Measurements from ENCODE around the gene HOXC4.
A peak's percentile ranks its signal among the peaks of the same experiment; 100 is the strongest.

Gene HOXC4

DNA sequence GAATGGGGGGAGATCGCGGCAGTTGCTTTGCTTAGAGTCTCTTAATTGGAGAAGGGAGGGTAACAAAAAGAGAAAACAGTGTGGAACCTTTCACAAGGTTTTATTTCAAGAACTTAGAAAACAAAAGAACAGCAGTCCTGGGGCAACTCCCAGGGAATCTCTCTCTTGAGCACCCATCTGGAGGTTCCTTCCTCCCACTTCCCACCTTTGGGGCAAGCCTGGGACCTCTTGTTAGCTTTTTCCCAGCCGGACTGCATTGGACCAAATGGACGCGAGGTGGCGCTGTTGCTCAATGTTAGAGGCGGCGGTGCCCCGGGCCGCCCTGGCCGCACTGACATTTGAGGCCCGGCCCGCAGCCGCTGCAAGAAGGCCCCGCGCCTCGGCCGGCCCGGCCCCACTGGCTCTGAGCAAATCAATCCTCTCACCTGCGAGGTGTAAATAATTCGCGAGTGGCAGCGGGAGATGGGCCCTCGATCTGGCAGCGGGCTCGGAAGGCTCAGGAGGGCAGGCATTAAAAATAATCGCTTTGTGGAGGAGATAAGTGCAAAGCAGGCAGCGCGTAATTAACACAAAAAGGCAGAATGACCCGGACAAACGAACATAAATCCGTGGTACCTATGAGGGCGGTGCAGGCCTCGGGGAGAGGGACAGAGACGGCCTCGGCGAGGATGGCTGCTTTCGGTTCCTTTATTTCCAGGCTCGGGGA, 47.6 kb upstream of the HOXC4 start:
- Histone ChIP-seq H3K36me3 (ENCODE audit: control insufficient read depth, insufficient read depth, low read length) (no peaks in the 10 kb centered on the region), H3K4me3 (ENCODE audit: low read depth, low read length) (peak overlapping the region; percentile 46), H2AFZ (peak overlapping the region; percentile 68), H3K9ac (no peak overlapping the region), H3K27ac (no peak overlapping the region), H3K27me3 (ENCODE audit: control insufficient read depth, insufficient read depth, low read length) (peaks cover 22% of the 10 kb centered on the region), H3K9me3 (ENCODE audit: control insufficient read depth, low read length) (no peaks in the 10 kb centered on the region), H3K4me1 (peaks cover 3% of the 10 kb centered on the region), H3K79me2 (no peaks in the 10 kb centered on the region), H3K4me2 (ENCODE audit: low read length) (peak overlapping the region; percentile 74)
- TF ChIP-seq, protein P1, sequence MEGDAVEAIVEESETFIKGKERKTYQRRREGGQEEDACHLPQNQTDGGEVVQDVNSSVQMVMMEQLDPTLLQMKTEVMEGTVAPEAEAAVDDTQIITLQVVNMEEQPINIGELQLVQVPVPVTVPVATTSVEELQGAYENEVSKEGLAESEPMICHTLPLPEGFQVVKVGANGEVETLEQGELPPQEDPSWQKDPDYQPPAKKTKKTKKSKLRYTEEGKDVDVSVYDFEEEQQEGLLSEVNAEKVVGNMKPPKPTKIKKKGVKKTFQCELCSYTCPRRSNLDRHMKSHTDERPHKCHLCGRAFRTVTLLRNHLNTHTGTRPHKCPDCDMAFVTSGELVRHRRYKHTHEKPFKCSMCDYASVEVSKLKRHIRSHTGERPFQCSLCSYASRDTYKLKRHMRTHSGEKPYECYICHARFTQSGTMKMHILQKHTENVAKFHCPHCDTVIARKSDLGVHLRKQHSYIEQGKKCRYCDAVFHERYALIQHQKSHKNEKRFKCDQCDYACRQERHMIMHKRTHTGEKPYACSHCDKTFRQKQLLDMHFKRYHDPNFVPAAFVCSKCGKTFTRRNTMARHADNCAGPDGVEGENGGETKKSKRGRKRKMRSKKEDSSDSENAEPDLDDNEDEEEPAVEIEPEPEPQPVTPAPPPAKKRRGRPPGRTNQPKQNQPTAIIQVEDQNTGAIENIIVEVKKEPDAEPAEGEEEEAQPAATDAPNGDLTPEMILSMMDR (IDR thresholded peaks at IDR 0.05) = peak; percentile 97

DNA sequence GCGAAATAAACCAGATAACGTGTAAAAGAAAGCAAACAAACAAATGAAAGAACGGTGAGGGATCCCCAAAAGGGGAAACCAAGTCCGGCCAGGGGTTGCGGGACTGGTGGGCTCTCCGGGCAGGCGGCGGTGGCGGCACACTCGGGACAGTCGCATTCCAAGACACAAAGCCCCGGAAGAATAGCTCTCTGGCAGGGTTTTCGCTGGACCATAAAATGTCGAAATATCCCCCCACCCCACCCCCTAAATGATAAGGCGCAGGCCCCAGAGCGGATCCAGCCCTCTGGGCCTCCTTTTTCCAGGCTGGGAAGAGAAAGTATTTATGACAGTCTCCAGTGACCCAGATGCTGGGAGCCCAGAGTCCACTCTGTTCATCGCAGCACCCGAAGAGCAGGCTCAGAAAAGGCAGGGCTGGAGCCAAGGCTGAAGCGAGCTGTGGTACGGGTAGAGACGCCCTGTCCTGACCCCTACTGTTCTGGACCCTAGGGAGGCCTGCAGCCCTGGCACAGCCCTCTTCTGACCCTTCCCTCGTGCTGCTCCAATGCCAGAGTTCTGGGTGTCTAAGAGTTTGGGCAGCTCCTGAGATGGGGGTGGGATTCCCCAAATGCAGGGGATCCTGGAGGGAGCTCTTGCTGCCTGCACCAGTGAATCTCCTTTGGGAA, 46.9 kb upstream of the HOXC4 start:
- Histone ChIP-seq H3K4me3 (ENCODE audit: low read depth, low read length) (peak overlapping the region; percentile 46), H3K9me3 (ENCODE audit: control insufficient read depth, low read length) (no peaks in the 10 kb centered on the region), H3K36me3 (ENCODE audit: control insufficient read depth, insufficient read depth, low read length) (no peaks in the 10 kb centered on the region), H3K4me1 (peaks cover 3% of the 10 kb centered on the region), H3K27ac (no peak overlapping the region), H2AFZ (peak overlapping the region; percentile 68), H3K4me2 (ENCODE audit: low read length) (peak overlapping the region; percentile 74), H3K9ac (no peak overlapping the region), H3K79me2 (no peaks in the 10 kb centered on the region), H3K27me3 (ENCODE audit: control insufficient read depth, insufficient read depth, low read length) (peaks cover 22% of the 10 kb centered on the region)
- TF ChIP-seq, protein P1 (IDR thresholded peaks at IDR 0.05) = no peak

DNA sequence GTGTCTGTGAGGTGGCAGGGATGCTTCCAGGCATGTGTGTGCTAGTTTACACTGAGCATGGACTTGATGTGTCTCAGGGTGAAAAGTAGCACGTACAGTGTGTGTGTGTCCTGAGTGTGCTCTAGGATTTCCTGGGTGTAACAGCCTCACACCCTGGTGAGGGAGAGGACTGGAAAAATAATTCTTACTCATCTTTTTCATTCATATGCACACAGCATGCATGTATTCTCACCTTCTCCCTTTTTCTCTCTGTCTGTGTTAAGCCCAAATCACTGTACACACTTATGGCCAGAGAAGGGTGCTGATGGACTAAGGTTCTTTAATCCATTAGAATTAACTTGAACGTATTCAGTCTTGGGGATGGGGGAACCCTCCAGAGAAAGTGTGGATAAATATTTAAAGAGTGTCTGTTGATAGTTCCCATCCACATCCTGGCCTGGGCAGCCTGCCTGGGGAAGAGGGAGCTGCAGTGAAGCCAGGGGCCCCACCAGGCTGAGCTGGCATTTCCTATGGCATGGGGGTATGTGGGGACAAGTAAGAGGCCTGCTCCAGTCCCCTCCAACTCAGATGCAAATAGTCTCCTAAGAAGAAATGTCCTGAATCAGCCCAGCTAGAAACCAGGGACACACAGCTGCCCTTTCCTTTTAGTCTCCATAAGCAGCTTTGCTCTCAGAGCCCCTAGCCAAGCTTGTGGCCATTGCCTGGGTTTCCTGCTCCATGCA, 45.9 kb upstream of the HOXC4 start:
- TF ChIP-seq, protein P1 (IDR thresholded peaks at IDR 0.05) = no peak
- no peaks in the 10 kb centered on the region for H3K79me2 ChIP-seq

DNA sequence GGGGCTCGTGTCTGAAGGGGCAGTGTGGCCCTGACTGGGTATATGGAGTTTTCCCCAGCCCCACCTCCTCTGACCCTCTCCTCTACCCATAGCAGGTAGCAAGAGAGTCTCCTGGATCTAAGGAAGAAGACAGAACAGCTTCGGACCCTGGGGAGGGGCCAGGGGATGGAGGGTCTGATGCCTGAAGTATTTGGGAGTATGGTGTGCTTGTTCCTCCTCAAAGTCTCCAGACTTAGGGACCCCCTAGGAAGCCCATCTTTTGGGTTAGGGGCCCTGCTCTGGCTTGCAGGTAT, 45.4 kb upstream of the HOXC4 start:
- TF ChIP-seq, protein P1 (IDR thresholded peaks at IDR 0.05) = no peak
- H3K79me2 ChIP-seq = no peaks in the 10 kb centered on the region
- H3K4me1 ChIP-seq = peaks cover 3% of the 10 kb centered on the region
- no peak overlapping the region for H3K9ac ChIP-seq
- no peak overlapping the region for H3K4me3 ChIP-seq (ENCODE audit: low read depth, low read length)
- H3K4me2 ChIP-seq (ENCODE audit: low read length) = no peak overlapping the region
- no peaks in the 10 kb centered on the region for H3K36me3 ChIP-seq (ENCODE audit: control insufficient read depth, insufficient read depth, low read length)
- peaks cover 22% of the 10 kb centered on the region for H3K27me3 ChIP-seq (ENCODE audit: control insufficient read depth, insufficient read depth, low read length)
- H3K27ac ChIP-seq = no peak overlapping the region
- H2AFZ ChIP-seq = no peak overlapping the region
- no peaks in the 10 kb centered on the region for H3K9me3 ChIP-seq (ENCODE audit: control insufficient read depth, low read length)

More for the DNA sequence above, 45.9 kb upstream of the HOXC4 start:
- Histone ChIP-seq H3K9me3 (ENCODE audit: control insufficient read depth, low read length) (no peaks in the 10 kb centered on the region), H2AFZ (no peak overlapping the region), H3K4me2 (ENCODE audit: low read length) (no peak overlapping the region), H3K4me3 (ENCODE audit: low read depth, low read length) (no peak overlapping the region), H3K9ac (no peak overlapping the region), H3K36me3 (ENCODE audit: control insufficient read depth, insufficient read depth, low read length) (no peaks in the 10 kb centered on the region), H3K27ac (no peak overlapping the region), H3K4me1 (peaks cover 3% of the 10 kb centered on the region), H3K27me3 (ENCODE audit: control insufficient read depth, insufficient read depth, low read length) (peaks cover 22% of the 10 kb centered on the region)

Measured in parathyroid adenoma (tissue), 2 donors.